Peyer's patch (tissue), 4 donors: ENCODE measurements around the gene OST4. TPM values are rescaled to one million over a fixed set of nuclear protein-coding genes. Genes with fewer than 3 reads are reported as not detected.

Experiments used
- DNase-seq, 3 donors: peaks; one replicate each; pipeline ENCODE4 v3.0.0-alpha.2; 2017 to 2019
- H3K27ac ChIP-seq, 4 donors: fragments of 200-600 bp; sonication (generic); one replicate each; pipeline ENCODE4 v1.5.1; 2016 to 2019
- H3K27me3 ChIP-seq, 2 donors: fragments of 200-600 bp; sonication (generic); one replicate each; pipeline ENCODE4 v1.5.1; 2019
- H3K36me3 ChIP-seq, 3 donors: fragments of 200-600 bp; sonication (generic); one replicate each; pipeline ENCODE4 v1.5.1; 2016 to 2019
- H3K4me1 ChIP-seq, 4 donors: fragments of 200-600 bp; sonication (generic); one replicate each; pipeline ENCODE4 v1.5.1; 2016 to 2019
- H3K4me3 ChIP-seq, 4 donors: fragments of 200-600 bp; sonication (generic); 1 replicate in 3 of 4; 2 replicates in 1 of 4; pipeline ENCODE4 v1.5.1; 2016 to 2019; ENCODE audit warnings: mild to moderate bottlenecking in 1 of 4
- H3K9me3 ChIP-seq, 4 donors: fragments of 200-600 bp; sonication (generic); one replicate each; pipeline ENCODE4 v1.5.1; 2016 to 2019; ENCODE audit warnings: mild to moderate bottlenecking in 1 of 4
- CTCF ChIP-seq, 6 experiments: fragments of 450-650 bp in 4 of 6; fragments of 200-600 bp in 2 of 6; sonication (generic) in 1 of 6; IDR thresholded peaks; one replicate each; pipeline ENCODE4 v1.5.1; 2017 to 2019; ENCODE audit warnings: antibody characterized with exemption in 6 of 6, mild to moderate bottlenecking in 3 of 6, moderate library complexity in 1 of 6
- POLR2A ChIP-seq, 2 donors: fragments of 450-650 bp; IDR thresholded peaks; one replicate each; pipeline ENCODE4 v1.5.1; 2017; ENCODE audit warnings: antibody characterized with exemption in 2 of 2, mild to moderate bottlenecking in 2 of 2, moderate library complexity in 2 of 2
- total RNA-seq, 4 donors: library from RNA; depleted of rRNA; stranded (reverse); fragments of >200 nt; gene quantifications; one replicate each; pipeline ENCODE4 v1.1.0, GENCODE V29; 2016

Gene OST4
- total RNA-seq, 4 donors from 2014 or later = 136 to 329 (median 225) TPM

- no peaks in the 10 kb centered on the region for H3K9me3 ChIP-seq
- TF ChIP-seq CTCF (IDR thresholded peaks at IDR 0.05) (no peak), POLR2A (IDR thresholded peaks at IDR 0.05) (no peak)
- no peak for DNase-seq
- H3K27ac ChIP-seq = peak overlapping the region; percentile 3 to 90 (median 80)
- H3K4me1 ChIP-seq = peaks cover 3 to 61% (median 13%) of the 10 kb centered on the region in 4 donors
- no peaks in the 10 kb centered on the region for H3K27me3 ChIP-seq
- H3K4me3 ChIP-seq = no peak overlapping the region
- no peaks in the 10 kb centered on the region for H3K36me3 ChIP-seq
Observed at GRCh38 chr2:27081984-27082772, 10.7 kb upstream of the OST4 start.

GRCh38 chr2:27080603-27080936 is 9.1 kb upstream of the OST4 start:
- DNase-seq = no peak
- peaks cover 3 to 62% (median 12%) of the 10 kb centered on the region in 4 donors for H3K4me1 ChIP-seq
- H3K4me3 ChIP-seq = peak overlapping the region in 3 of 4 donors; percentile 6 to 55 (median 16)
- no peaks in the 10 kb centered on the region for H3K36me3 ChIP-seq
- no peaks in the 10 kb centered on the region for H3K9me3 ChIP-seq
- H3K27me3 ChIP-seq = no peaks in the 10 kb centered on the region
- H3K27ac ChIP-seq = peak overlapping the region in 3 of 4 donors; percentile 82 to 90 (median 90)
- TF ChIP-seq CTCF (IDR thresholded peaks at IDR 0.05) = no peak
- TF ChIP-seq POLR2A (IDR thresholded peaks at IDR 0.05) = no peak

DNA sequence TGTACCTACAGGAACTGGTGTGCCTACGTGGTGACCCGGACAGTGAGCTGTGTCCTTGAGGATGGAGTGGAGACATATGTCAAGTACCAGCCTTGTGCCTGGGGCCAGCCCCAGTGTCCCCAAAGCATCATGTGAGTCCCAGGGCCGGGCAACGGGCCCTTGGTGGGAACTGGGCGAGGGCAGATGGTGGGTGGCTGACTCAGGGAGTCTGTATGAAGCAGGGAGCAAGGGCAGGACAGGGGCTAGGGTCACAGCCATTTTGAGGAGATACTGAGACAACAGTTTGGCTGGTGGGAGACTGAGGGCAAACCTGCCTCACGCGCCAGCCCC is 8.7 kb upstream of the OST4 start:
- Histone ChIP-seq H3K27ac (peak overlapping the region in 3 of 4 donors; percentile 82 to 90 (median 90)), H3K4me1 (peaks cover 3 to 62% (median 12%) of the 10 kb centered on the region in 4 donors), H3K4me3 (peak overlapping the region; percentile 28 to 55 (median 42)), H3K9me3 (no peaks in the 10 kb centered on the region), H3K27me3 (no peaks in the 10 kb centered on the region), H3K36me3 (no peaks in the 10 kb centered on the region)
- no peak for DNase-seq
- TF ChIP-seq POLR2A (IDR thresholded peaks at IDR 0.05) (no peak), CTCF (IDR thresholded peaks at IDR 0.05) (no peak)

GRCh38 chr2:27079233-27080139 is 8.0 kb upstream of the OST4 start:
- Histone ChIP-seq H3K4me3 (peak overlapping the region; percentile 28 to 55 (median 42)), H3K27ac (peak overlapping the region; percentile 72 to 90 (median 86)), H3K9me3 (no peaks in the 10 kb centered on the region), H3K4me1 (peaks cover 3 to 62% (median 13%) of the 10 kb centered on the region in 4 donors), H3K36me3 (no peaks in the 10 kb centered on the region), H3K27me3 (no peaks in the 10 kb centered on the region)
- no peak for DNase-seq
- TF ChIP-seq CTCF (IDR thresholded peaks at IDR 0.05) (no peak), POLR2A (IDR thresholded peaks at IDR 0.05) (no peak)

DNA sequence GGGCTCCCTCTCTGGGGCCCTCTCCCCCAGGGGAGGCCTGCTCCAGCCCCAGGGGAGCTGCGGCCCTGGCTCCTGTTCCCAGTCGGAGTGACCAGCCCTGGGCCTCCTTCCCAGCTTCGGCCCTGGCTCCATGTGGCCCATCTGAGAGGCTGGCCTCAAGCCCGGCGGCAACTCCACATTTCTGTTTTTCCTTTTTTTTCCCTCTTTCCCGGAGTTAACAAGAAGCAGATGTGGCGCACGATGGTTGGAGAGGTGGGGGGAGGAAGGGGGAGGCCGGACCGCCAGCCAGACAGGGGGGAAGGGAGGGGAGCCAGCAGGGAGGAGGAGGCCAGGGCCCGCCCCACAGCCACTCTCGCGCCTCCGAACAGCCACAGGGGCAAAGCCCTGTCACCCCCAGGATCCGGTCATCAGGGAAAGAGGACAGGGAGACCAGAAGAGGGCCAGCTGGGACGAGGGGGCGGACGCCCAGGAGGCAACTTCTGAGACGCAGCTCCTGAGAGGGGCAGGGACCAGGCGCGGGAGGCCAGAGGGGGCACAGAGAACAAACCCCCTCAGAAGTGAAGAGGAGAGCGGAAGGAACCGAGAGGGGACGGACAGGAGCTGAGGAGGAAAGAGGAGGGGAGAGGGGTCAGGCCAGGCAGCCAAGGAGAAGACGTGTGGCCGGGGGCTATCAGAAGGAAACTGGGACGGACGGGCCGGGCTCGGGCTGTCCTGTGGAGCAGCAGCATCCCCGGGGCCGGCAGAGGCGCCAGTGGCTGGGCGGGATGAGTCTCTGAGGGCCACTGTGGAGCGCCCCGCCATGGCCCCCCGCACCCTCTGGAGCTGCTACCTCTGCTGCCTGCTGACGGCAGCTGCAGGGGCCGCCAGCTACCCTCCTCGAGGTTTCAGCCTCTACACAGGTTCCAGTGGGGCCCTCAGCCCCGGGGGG is 7.1 kb upstream of the OST4 start, which contains the start of gene EMILIN1:
TSS of gene EMILIN1 (plus strand) at position 349 of the 928 bp plus-strand sequence. CDS start at position 800, 451 bp downstream.
- Histone ChIP-seq H3K9me3 (no peaks in the 10 kb centered on the region), H3K27ac (peak within 1 kb of the TSS; percentile 72 to 90 (median 86)), H3K27me3 (no peaks in the 10 kb centered on the region), H3K4me1 (peaks cover 3 to 64% (median 13%) of the 10 kb centered on the region in 4 donors), H3K36me3 (no peaks in the 10 kb centered on the region), H3K4me3 (peak within 1 kb of the TSS; percentile 28 to 55 (median 42))
- TF ChIP-seq POLR2A (IDR thresholded peaks at IDR 0.05) = no peak
- TF ChIP-seq CTCF (IDR thresholded peaks at IDR 0.05) = no peak
- peak in 1 of 3 donors; percentile 75 for DNase-seq
